ENCODE data around the gene TAS2R60. TPM values are rescaled to one million over a fixed set of nuclear protein-coding genes. Genes with fewer than 3 reads are reported as not detected.

TAS2R60 gene
- total RNA-seq, 2 experiments from 2014 or later: not detected

GRCh38 chr7:143415742-143416397, 27.4 kb upstream of the TAS2R60 start:
- H2AFZ ChIP-seq (ENCODE audit: low read length): no peak overlapping the region
- no peak overlapping the region for H3K4me2 ChIP-seq (ENCODE audit: low read length)
- TF ChIP-seq EZH2phosphoT487 (IDR thresholded peaks at IDR 0.05; ENCODE audit: borderline replicate concordance, low read depth, low read length) (no peak), CTCF (conservative IDR thresholded peaks at IDR 0.05; ENCODE audit: low read length) (no peak)
- ChIA-PET POLR2A (interaction anchor here (1.8 kb wide), 1 partner anchor 9 kb away, joined by 4 read pairs; no protein-coding TSS in a partner anchor), CTCF (ENCODE audit: unreplicated experiment) (interaction anchor here (1.1 kb wide), 1 partner anchor 175 kb away, joined by 6 read pairs; no protein-coding TSS in a partner anchor)
- H3K27ac ChIP-seq (ENCODE audit: low read depth, low read length, poor library complexity, severe bottlenecking): no peak overlapping the region
- no peak for DNase-seq (ENCODE audit: low spot score)
- H3K4me1 ChIP-seq (ENCODE audit: insufficient read depth, low read length, poor library complexity, severe bottlenecking): no peaks in the 10 kb centered on the region
- BruUV-seq (replicated peaks): no TSS peak
- intact Hi-C loops (cut with micrococcal nuclease; ENCODE audit: unreplicated experiment): loop anchor here (1.0 to 5.0 kb wide), 3 partner anchors 36 to 176 kb away; no protein-coding TSS in a partner anchor
- no peaks in the 10 kb centered on the region for H3K79me2 ChIP-seq (ENCODE audit: insufficient read depth, low read depth, low read length)
- H4K20me1 ChIP-seq (ENCODE audit: insufficient read depth, low read length): no peaks in the 10 kb centered on the region
- no peaks in the 10 kb centered on the region for H3K9me3 ChIP-seq (ENCODE audit: low read length)
- no peak overlapping the region for H3K4me3 ChIP-seq (ENCODE audit: low read depth, low read length, poor library complexity, severe bottlenecking)
- no peaks in the 10 kb centered on the region for H3K9me2 ChIP-seq (ENCODE audit: insufficient read depth, low read length)
- H3K36me3 ChIP-seq (ENCODE audit: insufficient read depth, low read length): no peaks in the 10 kb centered on the region

- Histone ChIP-seq H2AFZ (ENCODE audit: low read length) (no peak overlapping the region), H3K36me3 (ENCODE audit: insufficient read depth, low read length) (no peaks in the 10 kb centered on the region), H3K4me1 (ENCODE audit: insufficient read depth, low read length, poor library complexity, severe bottlenecking) (no peaks in the 10 kb centered on the region), H3K9me2 (ENCODE audit: insufficient read depth, low read length) (no peaks in the 10 kb centered on the region), H3K9me3 (ENCODE audit: low read length) (no peaks in the 10 kb centered on the region), H3K4me3 (ENCODE audit: low read depth, low read length, poor library complexity, severe bottlenecking) (no peak overlapping the region), H3K4me2 (ENCODE audit: low read length) (no peak overlapping the region), H3K79me2 (ENCODE audit: insufficient read depth, low read depth, low read length) (no peaks in the 10 kb centered on the region), H4K20me1 (ENCODE audit: insufficient read depth, low read length) (no peaks in the 10 kb centered on the region), H3K27ac (ENCODE audit: low read depth, low read length, poor library complexity, severe bottlenecking) (no peak overlapping the region)
- POLR2A ChIA-PET: interaction anchor here (0.6 to 1.8 kb wide), 4 partner anchors 10 to 400 kb away, joined by 3 to 4 read pairs (median 4); no protein-coding TSS in a partner anchor
- peak; percentile 54 for DNase-seq (ENCODE audit: low spot score)
- BruUV-seq (replicated peaks): no TSS peak
- CTCF ChIA-PET (ENCODE audit: unreplicated experiment): interaction anchor here (1.1 kb wide), 1 partner anchor 176 kb away, joined by 6 read pairs; no protein-coding TSS in a partner anchor
- intact Hi-C loops (cut with micrococcal nuclease; ENCODE audit: unreplicated experiment): loop anchor here (1.0 to 5.0 kb wide), 3 partner anchors 36 to 176 kb away; no protein-coding TSS in a partner anchor
- TF ChIP-seq CTCF (conservative IDR thresholded peaks at IDR 0.05; ENCODE audit: low read length): peak; percentile 96
- TF ChIP-seq EZH2phosphoT487 (IDR thresholded peaks at IDR 0.05; ENCODE audit: borderline replicate concordance, low read depth, low read length): no peak
These were observed 26.6 kb upstream of the TAS2R60 start for GRCh38 chr7:143416565-143417149.

Data from OCI-LY7 (cell line).